ENCODE data around the gene NYNRIN.

The NYNRIN gene

DNA sequence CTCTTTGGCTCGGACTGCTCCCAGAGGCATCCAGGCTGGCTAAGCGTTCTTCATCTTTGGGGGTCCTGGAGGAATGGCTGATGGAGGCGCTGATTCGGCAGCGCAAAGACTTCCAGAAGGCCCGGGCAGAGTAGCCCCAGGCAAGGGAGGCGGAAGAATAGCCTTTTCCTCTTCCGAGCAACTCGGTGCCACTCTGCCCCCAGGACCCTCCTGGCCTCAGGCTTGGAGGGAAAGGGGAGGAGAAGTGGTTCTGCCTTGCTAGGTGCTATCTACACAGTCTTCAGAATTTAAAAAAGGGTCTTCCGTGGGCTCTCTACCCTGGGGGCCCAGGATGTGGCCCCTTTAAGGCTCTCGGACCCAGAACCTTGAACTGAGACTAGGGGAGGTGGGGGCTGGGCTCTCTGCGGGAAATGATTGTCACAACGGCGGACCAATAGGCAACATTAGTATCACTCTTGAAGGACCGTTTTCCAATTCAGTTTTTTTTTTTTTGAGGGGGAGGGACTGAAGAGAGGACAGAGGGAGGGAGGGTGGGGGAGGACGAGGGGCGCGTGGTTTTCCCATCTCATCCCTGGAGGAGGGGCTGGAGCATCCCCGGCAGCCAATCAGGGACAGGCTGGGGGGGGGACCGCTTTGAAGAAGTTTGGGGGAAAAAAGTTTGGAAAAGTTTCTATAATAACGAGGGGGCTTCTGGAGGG lies 31.1 kb upstream of the NYNRIN start, which contains the start of gene NFATC4:
Gene NFATC4, plus strand, starts transcription at position 671 of the 698 bp plus-strand sequence. CDS start 157 bp downstream, outside the sequence.
- no peak for TF ChIP-seq ZNF565 (CRISPR knock-in tag; conservative IDR thresholded peaks at IDR 0.05; ENCODE audit: low read depth)
- TF ChIP-seq OSR1 (CRISPR knock-in tag; IDR thresholded peaks at IDR 0.05), result no peak
- TF ChIP-seq ISL1 (CRISPR knock-in tag; IDR thresholded peaks at IDR 0.05), result no peak
- TF ChIP-seq, protein P1, sequence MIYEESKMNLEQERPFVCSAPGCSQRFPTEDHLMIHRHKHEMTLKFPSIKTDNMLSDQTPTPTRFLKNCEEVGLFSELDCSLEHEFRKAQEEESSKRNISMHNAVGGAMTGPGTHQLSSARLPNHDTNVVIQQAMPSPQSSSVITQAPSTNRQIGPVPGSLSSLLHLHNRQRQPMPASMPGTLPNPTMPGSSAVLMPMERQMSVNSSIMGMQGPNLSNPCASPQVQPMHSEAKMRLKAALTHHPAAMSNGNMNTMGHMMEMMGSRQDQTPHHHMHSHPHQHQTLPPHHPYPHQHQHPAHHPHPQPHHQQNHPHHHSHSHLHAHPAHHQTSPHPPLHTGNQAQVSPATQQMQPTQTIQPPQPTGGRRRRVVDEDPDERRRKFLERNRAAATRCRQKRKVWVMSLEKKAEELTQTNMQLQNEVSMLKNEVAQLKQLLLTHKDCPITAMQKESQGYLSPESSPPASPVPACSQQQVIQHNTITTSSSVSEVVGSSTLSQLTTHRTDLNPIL (CRISPR knock-in tag; IDR thresholded peaks at IDR 0.05; ENCODE audit: low read depth), result no peak
- no peak for TF ChIP-seq SNAI2 (CRISPR knock-in tag; IDR thresholded peaks at IDR 0.05)
- TF ChIP-seq, protein P2, sequence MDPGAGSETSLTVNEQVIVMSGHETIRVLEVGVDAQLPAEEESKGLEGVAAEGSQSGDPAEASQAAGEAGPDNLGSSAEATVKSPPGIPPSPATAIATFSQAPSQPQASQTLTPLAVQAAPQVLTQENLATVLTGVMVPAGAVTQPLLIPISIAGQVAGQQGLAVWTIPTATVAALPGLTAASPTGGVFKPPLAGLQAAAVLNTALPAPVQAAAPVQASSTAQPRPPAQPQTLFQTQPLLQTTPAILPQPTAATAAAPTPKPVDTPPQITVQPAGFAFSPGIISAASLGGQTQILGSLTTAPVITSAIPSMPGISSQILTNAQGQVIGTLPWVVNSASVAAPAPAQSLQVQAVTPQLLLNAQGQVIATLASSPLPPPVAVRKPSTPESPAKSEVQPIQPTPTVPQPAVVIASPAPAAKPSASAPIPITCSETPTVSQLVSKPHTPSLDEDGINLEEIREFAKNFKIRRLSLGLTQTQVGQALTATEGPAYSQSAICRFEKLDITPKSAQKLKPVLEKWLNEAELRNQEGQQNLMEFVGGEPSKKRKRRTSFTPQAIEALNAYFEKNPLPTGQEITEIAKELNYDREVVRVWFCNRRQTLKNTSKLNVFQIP (CRISPR knock-in tag; IDR thresholded peaks at IDR 0.05; ENCODE audit: borderline replicate concordance, low read depth), result no peak
- TF ChIP-seq TCF4 (CRISPR knock-in tag; IDR thresholded peaks at IDR 0.05; ENCODE audit: borderline replicate concordance), result no peak
- TF ChIP-seq ZNF70 (CRISPR knock-in tag; IDR thresholded peaks at IDR 0.05), result no peak
- TF ChIP-seq RARB (CRISPR knock-in tag; IDR thresholded peaks at IDR 0.05), result no peak
- TF ChIP-seq, protein P3, sequence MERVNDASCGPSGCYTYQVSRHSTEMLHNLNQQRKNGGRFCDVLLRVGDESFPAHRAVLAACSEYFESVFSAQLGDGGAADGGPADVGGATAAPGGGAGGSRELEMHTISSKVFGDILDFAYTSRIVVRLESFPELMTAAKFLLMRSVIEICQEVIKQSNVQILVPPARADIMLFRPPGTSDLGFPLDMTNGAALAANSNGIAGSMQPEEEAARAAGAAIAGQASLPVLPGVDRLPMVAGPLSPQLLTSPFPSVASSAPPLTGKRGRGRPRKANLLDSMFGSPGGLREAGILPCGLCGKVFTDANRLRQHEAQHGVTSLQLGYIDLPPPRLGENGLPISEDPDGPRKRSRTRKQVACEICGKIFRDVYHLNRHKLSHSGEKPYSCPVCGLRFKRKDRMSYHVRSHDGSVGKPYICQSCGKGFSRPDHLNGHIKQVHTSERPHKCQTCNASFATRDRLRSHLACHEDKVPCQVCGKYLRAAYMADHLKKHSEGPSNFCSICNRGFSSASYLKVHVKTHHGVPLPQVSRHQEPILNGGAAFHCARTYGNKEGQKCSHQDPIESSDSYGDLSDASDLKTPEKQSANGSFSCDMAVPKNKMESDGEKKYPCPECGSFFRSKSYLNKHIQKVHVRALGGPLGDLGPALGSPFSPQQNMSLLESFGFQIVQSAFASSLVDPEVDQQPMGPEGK (CRISPR knock-in tag; IDR thresholded peaks at IDR 0.05; ENCODE audit: borderline replicate concordance), result no peak
- TF ChIP-seq BACH2 (CRISPR knock-in tag; IDR thresholded peaks at IDR 0.05; ENCODE audit: borderline replicate concordance), result no peak
- no peak for TF ChIP-seq CSDC2 (CRISPR knock-in tag; IDR thresholded peaks at IDR 0.05)
- TF ChIP-seq ESRRG (CRISPR knock-in tag; IDR thresholded peaks at IDR 0.05), result no peak
- TF ChIP-seq ZFP30 (CRISPR knock-in tag; IDR thresholded peaks at IDR 0.05), result no peak
- TF ChIP-seq, protein P4, sequence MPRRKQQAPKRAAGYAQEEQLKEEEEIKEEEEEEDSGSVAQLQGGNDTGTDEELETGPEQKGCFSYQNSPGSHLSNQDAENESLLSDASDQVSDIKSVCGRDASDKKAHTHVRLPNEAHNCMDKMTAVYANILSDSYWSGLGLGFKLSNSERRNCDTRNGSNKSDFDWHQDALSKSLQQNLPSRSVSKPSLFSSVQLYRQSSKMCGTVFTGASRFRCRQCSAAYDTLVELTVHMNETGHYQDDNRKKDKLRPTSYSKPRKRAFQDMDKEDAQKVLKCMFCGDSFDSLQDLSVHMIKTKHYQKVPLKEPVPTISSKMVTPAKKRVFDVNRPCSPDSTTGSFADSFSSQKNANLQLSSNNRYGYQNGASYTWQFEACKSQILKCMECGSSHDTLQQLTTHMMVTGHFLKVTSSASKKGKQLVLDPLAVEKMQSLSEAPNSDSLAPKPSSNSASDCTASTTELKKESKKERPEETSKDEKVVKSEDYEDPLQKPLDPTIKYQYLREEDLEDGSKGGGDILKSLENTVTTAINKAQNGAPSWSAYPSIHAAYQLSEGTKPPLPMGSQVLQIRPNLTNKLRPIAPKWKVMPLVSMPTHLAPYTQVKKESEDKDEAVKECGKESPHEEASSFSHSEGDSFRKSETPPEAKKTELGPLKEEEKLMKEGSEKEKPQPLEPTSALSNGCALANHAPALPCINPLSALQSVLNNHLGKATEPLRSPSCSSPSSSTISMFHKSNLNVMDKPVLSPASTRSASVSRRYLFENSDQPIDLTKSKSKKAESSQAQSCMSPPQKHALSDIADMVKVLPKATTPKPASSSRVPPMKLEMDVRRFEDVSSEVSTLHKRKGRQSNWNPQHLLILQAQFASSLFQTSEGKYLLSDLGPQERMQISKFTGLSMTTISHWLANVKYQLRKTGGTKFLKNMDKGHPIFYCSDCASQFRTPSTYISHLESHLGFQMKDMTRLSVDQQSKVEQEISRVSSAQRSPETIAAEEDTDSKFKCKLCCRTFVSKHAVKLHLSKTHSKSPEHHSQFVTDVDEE (CRISPR knock-in tag; IDR thresholded peaks at IDR 0.05), result no peak
- no peak for TF ChIP-seq TOX (CRISPR knock-in tag; IDR thresholded peaks at IDR 0.05; ENCODE audit: borderline replicate concordance)
- ATAC-seq, result peak; percentile 39

DNA sequence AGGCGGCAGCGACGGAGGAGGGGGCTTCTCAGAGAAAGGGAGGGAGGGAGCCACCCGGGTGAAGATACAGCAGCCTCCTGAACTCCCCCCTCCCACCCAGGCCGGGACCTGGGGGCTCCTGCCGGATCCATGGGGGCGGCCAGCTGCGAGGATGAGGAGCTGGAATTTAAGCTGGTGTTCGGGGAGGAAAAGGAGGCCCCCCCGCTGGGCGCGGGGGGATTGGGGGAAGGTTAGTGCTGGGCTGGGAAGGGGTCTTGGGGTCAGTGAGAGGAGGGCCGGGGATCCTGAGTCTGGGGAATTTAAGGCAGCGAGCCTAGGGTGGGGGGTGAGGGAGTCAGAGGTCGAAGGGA lies 30.6 kb upstream of the NYNRIN start:
- no peak for ATAC-seq
- TF ChIP-seq, protein P4 (CRISPR knock-in tag; IDR thresholded peaks at IDR 0.05), result no peak
- TF ChIP-seq, protein P5, sequence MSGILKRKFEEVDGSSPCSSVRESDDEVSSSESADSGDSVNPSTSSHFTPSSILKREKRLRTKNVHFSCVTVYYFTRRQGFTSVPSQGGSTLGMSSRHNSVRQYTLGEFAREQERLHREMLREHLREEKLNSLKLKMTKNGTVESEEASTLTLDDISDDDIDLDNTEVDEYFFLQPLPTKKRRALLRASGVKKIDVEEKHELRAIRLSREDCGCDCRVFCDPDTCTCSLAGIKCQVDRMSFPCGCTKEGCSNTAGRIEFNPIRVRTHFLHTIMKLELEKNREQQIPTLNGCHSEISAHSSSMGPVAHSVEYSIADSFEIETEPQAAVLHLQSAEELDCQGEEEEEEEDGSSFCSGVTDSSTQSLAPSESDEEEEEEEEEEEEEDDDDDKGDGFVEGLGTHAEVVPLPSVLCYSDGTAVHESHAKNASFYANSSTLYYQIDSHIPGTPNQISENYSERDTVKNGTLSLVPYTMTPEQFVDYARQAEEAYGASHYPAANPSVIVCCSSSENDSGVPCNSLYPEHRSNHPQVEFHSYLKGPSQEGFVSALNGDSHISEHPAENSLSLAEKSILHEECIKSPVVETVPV (CRISPR knock-in tag; IDR thresholded peaks at IDR 0.05), result no peak
- no peak for TF ChIP-seq ISL1 (CRISPR knock-in tag; IDR thresholded peaks at IDR 0.05)
- TF ChIP-seq, protein P3 (CRISPR knock-in tag; IDR thresholded peaks at IDR 0.05; ENCODE audit: borderline replicate concordance), result 0 out of 2 replicates have a peak, but pooled peaks have one; percentile 31
